ENCODE measurements around the gene CCN6.
"Not testable (repeated sequence)": the region's sequence is repeated elsewhere in the genome, so short reads cannot be mapped to it uniquely, and the experiment has no call there.

The CCN6 gene

GRCh38 chr6:112066606-112067005 is 12.7 kb downstream of the CCN6 start:
- H3K9ac ChIP-seq (ENCODE audit: low read length) = no peak overlapping the region
- H3K27me3 ChIP-seq (ENCODE audit: control insufficient read depth, insufficient read depth, low read length) = no peaks in the 10 kb centered on the region
- H3K27ac ChIP-seq (ENCODE audit: low read depth, low read length) = no peak overlapping the region
- no peak overlapping the region for H3K4me3 ChIP-seq (ENCODE audit: low read length)
- H3K4me1 ChIP-seq (ENCODE audit: control insufficient read depth, insufficient read depth, low read length) = no peaks in the 10 kb centered on the region
- H3K36me3 ChIP-seq (ENCODE audit: control insufficient read depth, insufficient read depth, low read length) = no peaks in the 10 kb centered on the region

DNA sequence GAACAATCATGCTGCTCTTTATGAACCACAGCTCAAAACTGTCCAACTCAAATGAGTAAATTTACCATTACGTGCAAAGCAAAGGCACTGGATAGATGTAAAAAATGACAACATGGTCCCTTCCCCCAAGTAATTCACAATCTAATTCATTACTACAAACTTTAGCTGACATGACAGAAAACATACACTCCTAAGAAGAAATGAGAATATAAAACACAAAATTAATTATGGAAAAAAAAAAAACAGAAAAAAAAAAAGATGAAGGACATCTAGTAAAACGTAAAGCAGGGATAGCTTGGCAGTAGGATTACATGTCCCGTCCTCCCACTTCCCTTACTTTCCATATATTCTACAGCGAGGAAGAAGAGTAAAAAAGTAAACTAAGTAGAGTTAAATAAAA is 27.7 kb downstream of the CCN6 start:
- Histone ChIP-seq H3K9ac (ENCODE audit: low read length) (no peak overlapping the region), H3K36me3 (ENCODE audit: control insufficient read depth, insufficient read depth, low read length) (peaks cover 6% of the 10 kb centered on the region), H3K4me1 (ENCODE audit: control insufficient read depth, insufficient read depth, low read length) (peaks cover 2% of the 10 kb centered on the region), H3K27me3 (ENCODE audit: control insufficient read depth, insufficient read depth, low read length) (no peaks in the 10 kb centered on the region), H3K4me3 (ENCODE audit: low read length) (no peak overlapping the region), H3K27ac (ENCODE audit: low read depth, low read length) (no peak overlapping the region)

- H3K27me3 ChIP-seq (ENCODE audit: control insufficient read depth, insufficient read depth, low read length) = no peaks in the 10 kb centered on the region
- peaks cover 5% of the 10 kb centered on the region for H3K36me3 ChIP-seq (ENCODE audit: control insufficient read depth, insufficient read depth, low read length)
- no peak overlapping the region for H3K9ac ChIP-seq (ENCODE audit: low read length)
- peaks cover 5% of the 10 kb centered on the region for H3K4me1 ChIP-seq (ENCODE audit: control insufficient read depth, insufficient read depth, low read length)
- no peak overlapping the region for H3K27ac ChIP-seq (ENCODE audit: low read depth, low read length)
- no peak overlapping the region for H3K4me3 ChIP-seq (ENCODE audit: low read length)
Measured at GRCh38 chr6:112085286-112086065, 31.6 kb downstream of the CCN6 start.

DNA sequence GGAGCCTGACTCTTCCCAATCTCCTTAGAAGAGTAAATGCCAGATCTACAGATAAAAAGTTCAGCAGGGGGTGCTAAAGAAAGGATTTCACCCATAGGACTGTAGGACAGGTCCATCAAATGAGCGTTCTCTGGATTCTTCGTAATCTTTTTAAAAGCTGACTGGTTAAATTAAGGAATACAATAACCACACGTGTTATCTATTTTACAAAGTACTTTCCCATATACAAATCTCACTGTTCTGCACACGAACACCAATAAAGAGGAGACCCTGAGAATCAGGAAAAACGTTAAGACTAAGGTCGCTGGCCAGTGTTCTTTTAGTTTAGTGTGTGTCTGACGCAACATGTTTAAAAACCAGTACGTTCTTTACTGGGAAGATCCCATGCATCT is 32.8 kb downstream of the CCN6 start:
- Histone ChIP-seq H3K4me3 (ENCODE audit: low read length) (peak overlapping the region; percentile 93), H3K4me1 (ENCODE audit: control insufficient read depth, insufficient read depth, low read length) (peaks cover 5% of the 10 kb centered on the region), H3K9ac (ENCODE audit: low read length) (peak overlapping the region; percentile 68), H3K36me3 (ENCODE audit: control insufficient read depth, insufficient read depth, low read length) (peaks cover 4% of the 10 kb centered on the region), H3K27me3 (ENCODE audit: control insufficient read depth, insufficient read depth, low read length) (no peaks in the 10 kb centered on the region), H3K27ac (ENCODE audit: low read depth, low read length) (peak overlapping the region; percentile 84)

DNA sequence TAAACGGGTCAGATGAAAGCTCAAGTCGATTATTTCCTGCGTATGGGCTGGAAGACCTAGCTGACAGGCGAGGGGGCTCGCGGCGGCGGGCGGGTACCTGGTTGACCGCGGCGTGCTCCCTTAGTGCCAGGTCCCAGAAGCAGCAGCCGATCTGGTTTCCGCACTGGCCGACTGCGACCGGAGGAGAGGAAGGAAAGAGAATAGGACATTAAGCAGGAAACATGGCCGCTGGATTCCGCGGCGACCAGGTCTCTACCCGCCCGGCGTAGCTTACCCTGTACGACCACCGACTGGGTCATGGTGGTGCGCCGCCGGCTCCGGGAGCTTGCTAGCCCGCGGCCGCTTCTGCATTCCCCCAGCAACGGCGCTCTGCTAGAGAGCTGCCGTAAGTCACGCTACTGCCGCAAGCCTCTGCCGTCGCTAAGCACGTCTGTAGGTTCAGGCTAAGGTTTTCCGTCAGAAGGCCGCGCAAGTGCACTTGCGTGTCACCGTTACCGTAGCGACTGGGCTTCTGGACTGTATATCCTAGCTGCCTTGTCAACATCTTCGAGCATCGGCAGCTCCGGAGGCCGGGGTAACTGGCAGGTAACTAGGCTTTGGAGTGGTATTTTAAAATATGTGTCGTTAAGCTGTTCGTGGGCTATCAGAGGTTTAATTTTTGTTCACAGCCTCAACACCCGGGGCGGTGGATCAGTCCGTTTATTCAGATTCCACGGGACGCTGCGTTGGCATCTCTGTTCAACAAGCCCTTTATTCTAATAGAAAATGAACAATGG is 33.4 kb downstream of the CCN6 start, which contains the start of the genes FAM229B and TUBE1:
Gene FAM229B (plus strand): TSS at position 456 of the 776 bp plus-strand sequence. CDS start 11,693 bp downstream, outside the sequence.
Gene TUBE1 (minus strand): TSS at position 347 of the 776 bp plus-strand sequence. CDS start 48 bp downstream, at position 299.
- H3K27ac ChIP-seq (ENCODE audit: low read depth, low read length) = peak within 1 kb of the TSS; percentile 84
- H3K4me3 ChIP-seq (ENCODE audit: low read length) = peak within 1 kb of the TSS; percentile 93
- peak within 1 kb of the TSS; percentile 68 for H3K9ac ChIP-seq (ENCODE audit: low read length)
- no peaks in the 10 kb centered on the region for H3K27me3 ChIP-seq (ENCODE audit: control insufficient read depth, insufficient read depth, low read length)
- peaks cover 4% of the 10 kb centered on the region for H3K36me3 ChIP-seq (ENCODE audit: control insufficient read depth, insufficient read depth, low read length)
- H3K4me1 ChIP-seq (ENCODE audit: control insufficient read depth, insufficient read depth, low read length) = peaks cover 5% of the 10 kb centered on the region

GRCh38 chr6:112087916-112088315 is 34.0 kb downstream of the CCN6 start:
- peaks cover 3% of the 10 kb centered on the region for H3K36me3 ChIP-seq (ENCODE audit: control insufficient read depth, insufficient read depth, low read length)
- H3K9ac ChIP-seq (ENCODE audit: low read length) = peak overlapping the region; percentile 38
- H3K27me3 ChIP-seq (ENCODE audit: control insufficient read depth, insufficient read depth, low read length) = no peaks in the 10 kb centered on the region
- peak overlapping the region; percentile 93 for H3K4me3 ChIP-seq (ENCODE audit: low read length)
- H3K4me1 ChIP-seq (ENCODE audit: control insufficient read depth, insufficient read depth, low read length) = peaks cover 5% of the 10 kb centered on the region
- peak overlapping the region; percentile 84 for H3K27ac ChIP-seq (ENCODE audit: low read depth, low read length)

GRCh38 chr6:112096901-112097300 is 43.0 kb downstream of the CCN6 start:
- Histone ChIP-seq H3K9ac (ENCODE audit: low read length) (no peak overlapping the region), H3K4me3 (ENCODE audit: low read length) (no peak overlapping the region), H3K27me3 (ENCODE audit: control insufficient read depth, insufficient read depth, low read length) (no peaks in the 10 kb centered on the region), H3K36me3 (ENCODE audit: control insufficient read depth, insufficient read depth, low read length) (no peaks in the 10 kb centered on the region), H3K27ac (ENCODE audit: low read depth, low read length) (no peak overlapping the region), H3K4me1 (ENCODE audit: control insufficient read depth, insufficient read depth, low read length) (no peaks in the 10 kb centered on the region)

GRCh38 chr6:112100561-112100960 is 46.7 kb downstream of the CCN6 start:
- Histone ChIP-seq H3K36me3 (ENCODE audit: control insufficient read depth, insufficient read depth, low read length) (no peaks in the 10 kb centered on the region), H3K4me1 (ENCODE audit: control insufficient read depth, insufficient read depth, low read length) (no peaks in the 10 kb centered on the region), H3K4me3 (ENCODE audit: low read length) (no peak overlapping the region), H3K27ac (ENCODE audit: low read depth, low read length) (no peak overlapping the region), H3K27me3 (ENCODE audit: control insufficient read depth, insufficient read depth, low read length) (no peaks in the 10 kb centered on the region), H3K9ac (ENCODE audit: low read length) (no peak overlapping the region)

DNA sequence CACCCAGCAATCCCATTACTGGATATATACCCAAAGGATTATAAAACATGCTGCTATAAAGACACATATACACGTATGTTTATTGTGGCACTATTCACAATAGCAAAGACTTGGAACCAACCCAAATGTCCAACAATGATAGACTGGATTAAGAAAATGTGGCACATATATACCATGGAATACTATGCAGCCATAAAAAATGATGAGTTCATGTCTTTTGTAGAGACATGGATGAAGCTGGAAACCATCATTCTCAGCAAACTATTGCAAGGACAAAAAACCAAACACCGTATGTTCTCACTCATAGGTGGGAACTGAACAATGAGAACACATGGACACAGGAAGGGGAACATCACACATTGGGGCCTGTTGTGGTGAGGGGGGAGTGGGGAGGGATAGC is 52.1 kb downstream of the CCN6 start:
- not testable (repeated sequence) for H3K27me3 ChIP-seq (ENCODE audit: control insufficient read depth, insufficient read depth, low read length); H3K27ac ChIP-seq (ENCODE audit: low read depth, low read length); H3K36me3 ChIP-seq (ENCODE audit: control insufficient read depth, insufficient read depth, low read length); H3K9ac ChIP-seq (ENCODE audit: low read length); H3K4me1 ChIP-seq (ENCODE audit: control insufficient read depth, insufficient read depth, low read length); H3K4me3 ChIP-seq (ENCODE audit: low read length)

DNA sequence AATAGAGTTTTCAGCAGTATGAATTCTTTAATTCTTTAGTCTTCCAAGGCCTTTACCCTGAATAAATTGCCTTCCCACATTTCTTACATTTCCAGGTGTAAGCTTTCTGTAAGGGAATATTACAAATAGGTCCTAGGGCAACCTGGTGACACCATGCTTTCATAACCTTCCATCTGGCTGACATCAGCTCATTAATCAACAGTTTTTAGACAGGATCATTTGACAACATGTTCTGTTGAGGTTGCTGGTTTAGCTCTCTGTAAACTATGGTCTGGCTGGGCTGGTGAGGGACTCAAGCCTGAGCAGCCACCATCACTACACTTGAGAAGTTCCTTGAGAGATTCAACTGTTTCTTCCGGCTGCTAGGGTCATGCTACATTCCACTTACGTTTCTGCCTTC is 52.7 kb downstream of the CCN6 start:
- Histone ChIP-seq H3K4me3 (ENCODE audit: low read length) (no peak overlapping the region), H3K27ac (ENCODE audit: low read depth, low read length) (no peak overlapping the region), H3K27me3 (ENCODE audit: control insufficient read depth, insufficient read depth, low read length) (no peaks in the 10 kb centered on the region), H3K36me3 (ENCODE audit: control insufficient read depth, insufficient read depth, low read length) (peaks cover under 1% of the 10 kb centered on the region), H3K9ac (ENCODE audit: low read length) (no peak overlapping the region), H3K4me1 (ENCODE audit: control insufficient read depth, insufficient read depth, low read length) (no peaks in the 10 kb centered on the region)

- Histone ChIP-seq H3K4me1 (ENCODE audit: control insufficient read depth, insufficient read depth, low read length) (peaks cover 2% of the 10 kb centered on the region), H3K27me3 (ENCODE audit: control insufficient read depth, insufficient read depth, low read length) (no peaks in the 10 kb centered on the region), H3K36me3 (ENCODE audit: control insufficient read depth, insufficient read depth, low read length) (peaks cover 5% of the 10 kb centered on the region), H3K27ac (ENCODE audit: low read depth, low read length) (no peak overlapping the region), H3K4me3 (ENCODE audit: low read length) (no peak overlapping the region), H3K9ac (ENCODE audit: low read length) (no peak overlapping the region)
Measured at GRCh38 chr6:112109262-112109661, 55.4 kb downstream of the CCN6 start.

DNA sequence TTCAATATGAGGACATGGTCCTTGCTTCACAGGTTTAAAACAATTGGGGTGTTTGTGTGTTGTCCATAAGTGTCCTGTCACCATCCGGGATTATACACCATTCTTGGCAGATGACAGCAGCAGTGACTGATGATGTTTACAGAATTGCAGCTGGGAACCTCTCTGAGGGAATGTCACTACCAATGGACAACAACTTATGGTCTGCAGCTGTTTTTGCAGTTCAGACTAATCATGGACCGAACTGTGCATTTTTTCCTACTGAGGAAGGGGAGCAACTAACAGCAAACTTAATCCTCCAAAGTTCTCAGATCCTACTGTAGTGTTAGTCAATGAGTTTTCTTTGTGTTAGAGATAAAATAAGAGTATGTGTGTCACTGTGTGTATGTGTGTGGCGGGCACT is 59.5 kb downstream of the CCN6 start:
- Histone ChIP-seq H3K36me3 (ENCODE audit: control insufficient read depth, insufficient read depth, low read length) (peaks cover 15% of the 10 kb centered on the region), H3K4me3 (ENCODE audit: low read length) (no peak overlapping the region), H3K27ac (ENCODE audit: low read depth, low read length) (peak overlapping the region; percentile 40), H3K4me1 (ENCODE audit: control insufficient read depth, insufficient read depth, low read length) (peaks cover 2% of the 10 kb centered on the region), H3K27me3 (ENCODE audit: control insufficient read depth, insufficient read depth, low read length) (no peaks in the 10 kb centered on the region), H3K9ac (ENCODE audit: low read length) (no peak overlapping the region)
